Measurements from ENCODE around the gene ASIC1. TPM values are rescaled to one million over a fixed set of nuclear protein-coding genes. Genes with fewer than 3 reads are reported as not detected.

Gene ASIC1
- total and polyA plus RNA-seq, 2 donors, result 2.7 to 5.4 TPM

- no peak for DNase-seq (ENCODE audit: extremely low spot score)
- H3K4me3 ChIP-seq (ENCODE audit: low read depth, low read length), result no peak overlapping the region
- no peak overlapping the region for H3K27ac ChIP-seq (ENCODE audit: low read depth)
- H3K36me3 ChIP-seq (ENCODE audit: insufficient read depth), result no peaks in the 10 kb centered on the region
- H3K4me1 ChIP-seq (ENCODE audit: insufficient read depth), result peaks cover 3% of the 10 kb centered on the region
- 89% methylated on average over 3 of the region's 3 CpGs for WGBS
These were observed 63.1 kb downstream of the ASIC1 start for GRCh38 chr12:50120521-50120920.

GRCh38 chr12:50120953-50121352 lies 63.6 kb downstream of the ASIC1 start:
- Histone ChIP-seq H3K36me3 (ENCODE audit: insufficient read depth) (no peaks in the 10 kb centered on the region), H3K4me1 (ENCODE audit: insufficient read depth) (peaks cover 3% of the 10 kb centered on the region), H3K27ac (ENCODE audit: low read depth) (no peak overlapping the region), H3K4me3 (ENCODE audit: low read depth, low read length) (no peak overlapping the region)
- WGBS, result 91% methylated on average over 3 of the region's 3 CpGs
- DNase-seq (ENCODE audit: extremely low spot score), result no peak

GRCh38 chr12:50121641-50122040 lies 64.2 kb downstream of the ASIC1 start:
- no peak overlapping the region for H3K4me3 ChIP-seq (ENCODE audit: low read depth, low read length)
- 95% methylated on average over 5 of the region's 5 CpGs for WGBS
- no peak for DNase-seq (ENCODE audit: extremely low spot score)
- no peak overlapping the region for H3K27ac ChIP-seq (ENCODE audit: low read depth)
- H3K4me1 ChIP-seq (ENCODE audit: insufficient read depth), result peaks cover 3% of the 10 kb centered on the region
- H3K36me3 ChIP-seq (ENCODE audit: insufficient read depth), result no peaks in the 10 kb centered on the region

GRCh38 chr12:50123203-50123602 lies 65.8 kb downstream of the ASIC1 start:
- Histone ChIP-seq H3K4me1 (ENCODE audit: insufficient read depth) (peaks cover 3% of the 10 kb centered on the region), H3K36me3 (ENCODE audit: insufficient read depth) (no peaks in the 10 kb centered on the region), H3K27ac (ENCODE audit: low read depth) (no peak overlapping the region), H3K4me3 (ENCODE audit: low read depth, low read length) (no peak overlapping the region)
- 74% methylated on average over 2 of the region's 2 CpGs for WGBS
- DNase-seq (ENCODE audit: extremely low spot score), result no peak

GRCh38 chr12:50127546-50127945 lies 70.2 kb downstream of the ASIC1 start:
- no peak for DNase-seq (ENCODE audit: extremely low spot score)
- WGBS, result 80% methylated on average over 2 of the region's 2 CpGs
- Histone ChIP-seq H3K36me3 (ENCODE audit: insufficient read depth) (peaks cover 5% of the 10 kb centered on the region), H3K4me3 (ENCODE audit: low read depth, low read length) (no peak overlapping the region), H3K27ac (ENCODE audit: low read depth) (no peak overlapping the region), H3K4me1 (ENCODE audit: insufficient read depth) (peaks cover 3% of the 10 kb centered on the region)

GRCh38 chr12:50129290-50129689 lies 71.9 kb downstream of the ASIC1 start:
- H3K4me1 ChIP-seq (ENCODE audit: insufficient read depth), result peaks cover 3% of the 10 kb centered on the region
- H3K36me3 ChIP-seq (ENCODE audit: insufficient read depth), result peaks cover 5% of the 10 kb centered on the region
- 76% methylated on average over 4 of the region's 4 CpGs for WGBS
- no peak for DNase-seq (ENCODE audit: extremely low spot score)
- no peak overlapping the region for H3K27ac ChIP-seq (ENCODE audit: low read depth)
- no peak overlapping the region for H3K4me3 ChIP-seq (ENCODE audit: low read depth, low read length)

GRCh38 chr12:50132505-50133135 lies 75.2 kb downstream of the ASIC1 start:
- H3K4me1 ChIP-seq (ENCODE audit: insufficient read depth), result no peaks in the 10 kb centered on the region
- H3K36me3 ChIP-seq (ENCODE audit: insufficient read depth), result peaks cover 5% of the 10 kb centered on the region
- no peak for DNase-seq (ENCODE audit: extremely low spot score)
- 70% methylated on average over 2 of the region's 2 CpGs for WGBS
- no peak overlapping the region for H3K27ac ChIP-seq (ENCODE audit: low read depth)
- no peak overlapping the region for H3K4me3 ChIP-seq (ENCODE audit: low read depth, low read length)

Other genes starting within 250 kb of the ASIC1 start
- gene NCKAP5L, start 229.2 kb upstream of the ASIC1 start, total RNA-seq, result 13.3 TPM
- 14.1 TPM for gene NCKAP5L, start 229.2 kb upstream of the ASIC1 start, polyA plus RNA-seq
- 5.8 TPM for gene BCDIN3D, start 214.5 kb upstream of the ASIC1 start, total RNA-seq
- gene BCDIN3D, start 214.5 kb upstream of the ASIC1 start, polyA plus RNA-seq, result 4.4 TPM
- 7.4 TPM for gene FAIM2, start 153.7 kb upstream of the ASIC1 start, total RNA-seq
- gene FAIM2, start 153.7 kb upstream of the ASIC1 start, polyA plus RNA-seq, result 9.1 TPM
- gene AQP2, start 106.9 kb upstream of the ASIC1 start, total RNA-seq, result not detected
- gene AQP2, start 106.9 kb upstream of the ASIC1 start, polyA plus RNA-seq, result 0.04 TPM
- 1.4 TPM for gene AQP5, start 95.7 kb upstream of the ASIC1 start, total RNA-seq
- gene AQP5, start 95.7 kb upstream of the ASIC1 start, polyA plus RNA-seq, result 0.32 TPM
- gene AQP6, start 84.6 kb upstream of the ASIC1 start, total RNA-seq, result 0.26 TPM
- 0.08 TPM for gene AQP6, start 84.6 kb upstream of the ASIC1 start, polyA plus RNA-seq
- gene RACGAP1, start 32.1 kb upstream of the ASIC1 start, total RNA-seq, result 40.0 TPM
- gene RACGAP1, start 32.1 kb upstream of the ASIC1 start, polyA plus RNA-seq, result 10.6 TPM
- 30.2 TPM for gene SMARCD1, start 27.7 kb downstream of the ASIC1 start, total RNA-seq
- 31.2 TPM for gene SMARCD1, start 27.7 kb downstream of the ASIC1 start, polyA plus RNA-seq
- 2.2 TPM for gene GPD1, start 46.4 kb downstream of the ASIC1 start, total RNA-seq
- gene GPD1, start 46.4 kb downstream of the ASIC1 start, polyA plus RNA-seq, result 16.0 TPM
- 30.5 TPM for gene COX14, start 54.6 kb downstream of the ASIC1 start, total RNA-seq
- 135 TPM for gene COX14, start 54.6 kb downstream of the ASIC1 start, polyA plus RNA-seq
- 51.0 TPM for gene CERS5, start 109.8 kb downstream of the ASIC1 start, total RNA-seq
- 44.7 TPM for gene CERS5, start 109.8 kb downstream of the ASIC1 start, polyA plus RNA-seq
- gene LIMA1, start 225.9 kb downstream of the ASIC1 start, total RNA-seq, result 137 TPM
- 47.3 TPM for gene LIMA1, start 225.9 kb downstream of the ASIC1 start, polyA plus RNA-seq

All from urinary bladder (tissue), 4 donors.